Omental fat pad (tissue), 4 donors: Measurements from ENCODE around the gene SRGAP2B. TPM values are rescaled to one million over a fixed set of nuclear protein-coding genes. Genes with fewer than 3 reads are reported as not detected.
"Not testable (repeated sequence)": the region's sequence is repeated elsewhere in the genome, so short reads cannot be mapped to it uniquely, and the experiment has no call there.

Source experiments
- ATAC-seq: fragments of 150-250 bp; one replicate; pipeline ENCODE4 v1.9.1; 2016; ENCODE audit warnings: mild to moderate bottlenecking, moderate library complexity; ENCODE audit not compliant: low FRiP score
- DNase-seq: peaks from one replicate; pipeline ENCODE4 v3.0.0-alpha.2; 2019; ENCODE audit warnings: low spot score
- small RNA-seq: library from RNA; depleted of rRNA; stranded (forward); fragments of <200 nt; gene quantifications from one replicate; pipeline ENCODE3, GENCODE V24; 2016
- total RNA-seq, 4 donors: library from RNA; depleted of rRNA; stranded (reverse); fragments of >200 nt; gene quantifications; one replicate each; pipeline ENCODE4 v1.1.0, GENCODE V29; 2016

The SRGAP2B gene
- total RNA-seq, 4 donors from 2014 or later: 11.2 to 58.5 (median 19.2) TPM

DNA sequence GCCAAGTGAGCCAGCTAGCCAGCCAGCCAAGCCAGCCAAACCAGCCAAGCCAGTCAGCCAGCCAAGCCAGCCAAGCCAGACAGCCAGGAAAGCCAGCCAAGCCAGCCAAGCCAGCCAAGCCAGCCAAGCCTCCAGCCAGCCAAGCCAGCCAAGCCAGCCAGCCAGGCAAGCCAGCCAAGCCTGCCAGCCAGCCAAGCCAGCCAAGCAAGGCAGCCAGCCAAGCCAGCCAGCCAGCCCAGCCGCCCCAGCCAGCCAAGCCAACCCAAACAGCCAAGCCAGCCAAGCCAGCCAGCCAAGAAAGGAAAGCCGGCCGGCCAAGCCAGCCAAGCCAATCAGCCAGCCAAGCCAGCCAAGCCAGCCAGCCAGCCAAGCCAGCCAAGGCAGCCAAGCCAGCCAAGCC, 236.5 kb downstream of the SRGAP2B start:
- DNase-seq, ATAC-seq: not testable (repeated sequence)

Small RNA genes lying within 50 kb of the gene (small RNA-seq; reads per million reads assigned to genes)
- not detected for gene AC242498.1

Other genes starting within 250 kb of the SRGAP2B start
- under 1 TPM; 0.24 to 0.47 (median 0.31) TPM for gene FAM72D, start 646 bp upstream of the SRGAP2B start, total RNA-seq
- not detected for gene PPIAL4D, start 146.8 kb upstream of the SRGAP2B start, total RNA-seq